Measurements from ENCODE around the gene GPR142.

GRCh38 chr17:74332017-74332650 lies 35.2 kb upstream of the GPR142 start:
- TF ChIP-seq ZNF785 (tag by site-specific recombination; IDR thresholded peaks at IDR 0.05) (no peak), ATF2 (tag by site-specific recombination; IDR thresholded peaks at IDR 0.05; ENCODE audit: low read depth) (no peak), CTCF (tag by site-specific recombination; IDR thresholded peaks at IDR 0.05) (no peak), ZNF23 (tag by site-specific recombination; IDR thresholded peaks at IDR 0.05; ENCODE audit: borderline replicate concordance) (no peak), ZNF26 (tag by site-specific recombination; IDR thresholded peaks at IDR 0.05) (no peak), REST (tag by site-specific recombination; IDR thresholded peaks at IDR 0.05) (no peak), ZBTB17 (tag by site-specific recombination; IDR thresholded peaks at IDR 0.05) (no peak), ZNF670 (tag by site-specific recombination; IDR thresholded peaks at IDR 0.05; ENCODE audit: low read depth) (no peak), MEIS1 (CRISPR knock-in tag; IDR thresholded peaks at IDR 0.05; ENCODE audit: borderline replicate concordance) (no peak)
